ENCODE data around the gene ERBB3. TPM values are rescaled to one million over a fixed set of nuclear protein-coding genes. Genes with fewer than 3 reads are reported as not detected.
"Not testable (repeated sequence)": the region's sequence is repeated elsewhere in the genome, so short reads cannot be mapped to it uniquely, and the experiment has no call there.

Gene ERBB3
- total RNA-seq, 1 donor from 2014 or later = 60.7 TPM

DNA sequence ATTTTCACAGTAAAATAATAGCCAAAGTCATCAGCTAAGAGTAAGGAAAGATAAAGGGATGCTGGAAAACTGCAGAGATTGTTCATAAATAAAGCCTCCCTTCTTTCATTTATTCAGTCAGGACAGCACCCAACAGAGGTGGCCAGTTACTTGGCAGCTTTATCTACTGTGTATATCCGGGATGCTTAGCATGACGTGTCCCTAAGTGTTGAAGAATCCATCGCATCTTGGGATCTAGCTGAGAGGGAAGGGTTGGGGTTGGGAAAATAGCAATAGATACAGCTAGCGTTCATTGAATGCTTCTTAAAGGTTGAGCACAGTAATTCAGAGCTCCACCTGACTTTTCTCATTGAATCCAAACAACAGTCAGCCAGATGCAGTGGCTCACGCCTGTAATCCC is 5.6 kb upstream of the ERBB3 start:
- DNase-seq (no peak), ATAC-seq (no peak)
- intact Hi-C loops (cut with DNase I) = no loop called here
- Histone ChIP-seq H3K27me3 (no peaks in the 10 kb centered on the region), H3K4me1 (no peaks in the 10 kb centered on the region), H3K4me3 (no peak overlapping the region), H3K9me3 (no peaks in the 10 kb centered on the region), H3K36me3 (no peaks in the 10 kb centered on the region), H3K27ac (no peak overlapping the region)
- TF ChIP-seq, protein P1, sequence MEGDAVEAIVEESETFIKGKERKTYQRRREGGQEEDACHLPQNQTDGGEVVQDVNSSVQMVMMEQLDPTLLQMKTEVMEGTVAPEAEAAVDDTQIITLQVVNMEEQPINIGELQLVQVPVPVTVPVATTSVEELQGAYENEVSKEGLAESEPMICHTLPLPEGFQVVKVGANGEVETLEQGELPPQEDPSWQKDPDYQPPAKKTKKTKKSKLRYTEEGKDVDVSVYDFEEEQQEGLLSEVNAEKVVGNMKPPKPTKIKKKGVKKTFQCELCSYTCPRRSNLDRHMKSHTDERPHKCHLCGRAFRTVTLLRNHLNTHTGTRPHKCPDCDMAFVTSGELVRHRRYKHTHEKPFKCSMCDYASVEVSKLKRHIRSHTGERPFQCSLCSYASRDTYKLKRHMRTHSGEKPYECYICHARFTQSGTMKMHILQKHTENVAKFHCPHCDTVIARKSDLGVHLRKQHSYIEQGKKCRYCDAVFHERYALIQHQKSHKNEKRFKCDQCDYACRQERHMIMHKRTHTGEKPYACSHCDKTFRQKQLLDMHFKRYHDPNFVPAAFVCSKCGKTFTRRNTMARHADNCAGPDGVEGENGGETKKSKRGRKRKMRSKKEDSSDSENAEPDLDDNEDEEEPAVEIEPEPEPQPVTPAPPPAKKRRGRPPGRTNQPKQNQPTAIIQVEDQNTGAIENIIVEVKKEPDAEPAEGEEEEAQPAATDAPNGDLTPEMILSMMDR (IDR thresholded peaks at IDR 0.05) = no peak

DNA sequence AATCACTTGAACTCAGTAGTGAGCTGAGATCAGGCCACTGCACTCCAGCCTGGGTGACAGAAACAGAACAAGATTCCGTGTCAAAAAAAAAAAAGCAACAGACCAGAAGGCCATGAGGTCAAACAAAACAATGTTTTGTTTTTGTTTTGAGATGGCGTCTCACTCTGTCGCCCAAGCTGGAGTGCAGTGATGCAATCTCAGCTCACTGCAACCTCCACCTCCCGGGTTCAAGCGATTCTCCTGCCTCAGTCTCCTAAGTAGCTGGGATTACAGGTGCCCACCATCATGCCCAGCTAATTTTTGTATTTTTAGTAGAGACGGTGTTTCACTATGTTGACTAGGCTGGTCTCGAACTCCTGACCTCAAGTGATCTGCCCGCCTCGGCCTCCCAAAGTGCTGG is 2.0 kb upstream of the ERBB3 start:
- H3K4me3 ChIP-seq; H3K36me3 ChIP-seq; H3K4me1 ChIP-seq; H3K9me3 ChIP-seq; DNase-seq; H3K27ac ChIP-seq; ATAC-seq; intact Hi-C loops (cut with DNase I): not testable (repeated sequence)
- peaks cover 12% of the 10 kb centered on the region for H3K27me3 ChIP-seq

DNA sequence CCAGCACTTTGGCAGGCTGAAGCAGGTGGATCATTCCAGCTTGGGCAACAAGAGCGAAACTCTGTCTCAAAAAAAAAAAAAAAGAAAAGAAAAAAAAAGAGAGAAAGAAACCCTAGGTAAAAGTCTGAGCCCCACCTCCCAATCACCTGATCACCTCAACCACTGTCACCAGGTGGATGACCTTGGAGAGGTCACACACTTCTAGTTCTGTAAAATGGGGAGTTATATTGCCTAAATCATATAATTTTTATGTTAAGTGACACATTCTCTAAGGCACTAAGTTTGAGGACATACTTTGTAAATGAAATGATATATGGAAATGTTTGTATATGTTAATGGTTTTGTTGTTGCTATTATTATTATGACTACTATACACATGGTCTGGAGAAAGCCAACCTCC is 1.5 kb upstream of the ERBB3 start:
- H3K9me3 ChIP-seq = no peaks in the 10 kb centered on the region
- H3K36me3 ChIP-seq = no peaks in the 10 kb centered on the region
- no peak overlapping the region for H3K4me3 ChIP-seq
- peaks cover 12% of the 10 kb centered on the region for H3K27me3 ChIP-seq
- H3K4me1 ChIP-seq = peaks cover 5% of the 10 kb centered on the region
- peak overlapping the region; percentile 74 for H3K27ac ChIP-seq
- no peak for DNase-seq
- TF ChIP-seq, protein P1 (IDR thresholded peaks at IDR 0.05) = no peak
- no peak for ATAC-seq
- intact Hi-C loops (cut with DNase I) = no loop called here

DNA sequence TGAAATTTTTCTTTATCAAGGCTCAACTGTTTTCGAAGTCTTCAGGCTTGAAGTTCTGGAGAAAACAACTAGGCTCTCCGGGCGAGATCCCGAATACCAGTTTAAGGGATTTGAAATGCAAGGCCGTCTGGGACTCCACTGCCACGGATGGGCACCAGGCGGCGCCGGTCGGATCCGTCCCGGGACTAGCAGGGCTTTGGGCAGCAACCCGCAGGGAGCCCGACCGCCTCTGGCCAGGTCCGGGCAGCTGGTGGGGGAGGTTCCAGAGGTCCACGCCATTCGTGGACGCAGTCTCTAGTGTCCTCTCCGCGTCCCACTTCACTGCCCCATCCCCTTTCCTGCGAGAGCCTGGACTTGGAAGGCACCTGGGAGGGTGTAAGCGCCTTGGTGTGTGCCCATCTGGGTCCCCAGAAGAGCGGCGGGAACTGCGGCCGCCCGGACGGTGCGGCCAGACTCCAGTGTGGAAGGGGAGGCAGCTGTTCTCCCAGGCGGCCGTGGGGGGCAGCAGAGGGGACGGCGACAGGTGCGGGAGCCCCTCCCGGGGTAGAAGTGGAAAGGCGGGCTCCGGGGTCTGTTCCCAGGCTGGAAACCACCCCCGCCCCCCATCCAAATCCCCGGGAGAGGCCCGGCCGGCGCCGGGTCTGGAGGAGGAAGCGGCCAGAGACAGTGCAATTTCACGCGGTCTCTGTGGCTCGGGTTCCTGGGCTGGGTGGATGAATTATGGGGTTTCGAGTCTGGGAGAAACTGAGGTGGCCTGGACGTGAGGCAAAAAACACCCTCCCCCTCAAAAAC is 838 bp upstream of the ERBB3 start:
- Histone ChIP-seq H3K9me3 (no peaks in the 10 kb centered on the region), H3K4me1 (peaks cover 5% of the 10 kb centered on the region), H3K36me3 (no peaks in the 10 kb centered on the region), H3K4me3 (peak overlapping the region; percentile 59), H3K27me3 (peaks cover 12% of the 10 kb centered on the region), H3K27ac (peak overlapping the region; percentile 74)
- TF ChIP-seq, protein P1 (IDR thresholded peaks at IDR 0.05) = peak; percentile 78
- intact Hi-C loops (cut with DNase I) = no loop called here
- ATAC-seq = peak; percentile 89
- peak; percentile 97 for DNase-seq

DNA sequence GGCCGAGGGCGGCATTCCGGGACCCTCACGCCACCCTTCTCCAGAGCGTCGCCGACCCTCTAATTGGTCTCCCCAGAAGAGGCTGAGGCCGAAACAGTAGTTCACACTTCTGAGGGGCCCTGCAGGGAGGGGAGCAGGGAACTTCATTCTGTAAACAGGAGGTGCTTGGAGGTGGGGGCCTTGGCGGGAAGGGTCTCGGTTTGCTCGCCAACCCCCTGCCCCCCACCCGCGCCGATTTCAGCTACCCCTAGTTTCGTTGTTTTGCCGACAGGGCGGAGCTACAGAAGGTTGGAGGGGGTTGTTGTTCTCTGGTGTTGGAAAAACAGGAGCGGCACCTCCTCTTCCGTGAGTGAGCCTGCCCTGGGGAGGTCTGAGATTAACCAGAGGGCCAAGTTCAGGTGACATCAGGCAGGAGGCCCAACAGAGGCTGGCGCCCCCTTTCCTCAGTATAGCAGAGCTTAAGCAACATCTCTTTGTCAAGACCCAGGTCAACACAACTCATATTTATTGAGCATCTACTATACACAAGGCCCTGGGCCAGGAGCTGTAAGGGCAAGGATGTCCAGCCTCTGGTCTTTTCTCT is 682 bp downstream of the ERBB3 start:
- TF ChIP-seq, protein P1 (IDR thresholded peaks at IDR 0.05) = no peak
- peak overlapping the region; percentile 59 for H3K4me3 ChIP-seq
- peak overlapping the region; percentile 74 for H3K27ac ChIP-seq
- peaks cover 12% of the 10 kb centered on the region for H3K27me3 ChIP-seq
- intact Hi-C loops (cut with DNase I) = no loop called here
- peak; percentile 40 for ATAC-seq
- DNase-seq = no peak
- H3K4me1 ChIP-seq = peaks cover 5% of the 10 kb centered on the region
- H3K36me3 ChIP-seq = no peaks in the 10 kb centered on the region
- H3K9me3 ChIP-seq = no peaks in the 10 kb centered on the region

Data from upper lobe of right lung (tissue), 1 donor.